Activated gamma-delta T cell treated with Interleukin-2 at 50 U/mL for 16 hours (primary cell): ENCODE results near the gene FAM151A.
"Not testable (repeated sequence)": the region's sequence is repeated elsewhere in the genome, so short reads cannot be mapped to it uniquely, and the experiment has no call there.

ENCODE experiments used
- DNase-seq: peaks from one replicate; pipeline ENCODE4 v3.0.0-alpha.2; 2020

FAM151A gene

DNA sequence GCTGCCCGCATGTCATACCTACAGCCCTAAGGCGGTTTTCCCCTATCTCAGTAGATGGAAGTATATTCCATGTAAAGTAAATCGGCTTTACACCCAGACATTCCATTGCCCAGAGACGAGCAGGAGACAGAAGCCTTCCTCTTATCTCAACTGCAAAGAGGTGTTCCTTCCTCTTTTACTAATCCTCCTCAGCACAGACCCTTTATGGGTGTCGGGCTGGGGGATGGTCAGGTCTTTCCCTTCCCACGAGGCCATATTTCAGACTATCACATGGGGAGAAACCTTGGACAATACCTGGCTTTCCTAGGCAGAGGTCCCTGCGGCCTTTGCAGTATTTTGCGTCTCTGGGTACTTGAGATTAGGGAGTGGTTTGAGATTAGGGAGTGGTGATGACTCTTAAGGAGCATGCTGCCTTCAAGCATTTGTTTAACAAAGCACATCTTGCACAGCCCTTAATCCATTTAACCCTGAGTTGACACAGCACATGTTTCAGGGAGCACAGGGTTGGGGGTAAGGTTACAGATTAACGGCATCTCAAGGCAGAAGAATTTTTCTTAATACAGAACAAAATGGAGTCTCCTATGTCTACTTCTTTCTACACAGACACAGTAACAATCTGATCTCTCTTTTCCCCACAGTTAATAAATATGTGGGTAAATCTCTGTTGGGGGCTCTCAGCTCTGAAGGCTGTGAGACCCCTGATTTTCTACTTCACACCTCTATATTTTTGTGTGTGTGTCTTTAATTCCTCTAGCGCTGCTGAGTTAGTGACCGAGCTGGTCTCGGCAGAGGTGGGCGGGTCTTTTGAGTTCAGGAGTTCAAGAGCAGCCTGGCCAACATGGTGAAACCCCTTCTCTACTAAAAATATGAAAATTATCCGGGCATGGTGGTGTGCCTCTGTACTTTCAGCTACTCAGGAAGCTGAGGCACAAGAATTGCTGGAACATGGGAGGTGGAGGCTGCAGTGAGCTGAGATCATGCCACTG is 13.4 kb upstream of the FAM151A start:
- not testable (repeated sequence) for DNase-seq

DNA sequence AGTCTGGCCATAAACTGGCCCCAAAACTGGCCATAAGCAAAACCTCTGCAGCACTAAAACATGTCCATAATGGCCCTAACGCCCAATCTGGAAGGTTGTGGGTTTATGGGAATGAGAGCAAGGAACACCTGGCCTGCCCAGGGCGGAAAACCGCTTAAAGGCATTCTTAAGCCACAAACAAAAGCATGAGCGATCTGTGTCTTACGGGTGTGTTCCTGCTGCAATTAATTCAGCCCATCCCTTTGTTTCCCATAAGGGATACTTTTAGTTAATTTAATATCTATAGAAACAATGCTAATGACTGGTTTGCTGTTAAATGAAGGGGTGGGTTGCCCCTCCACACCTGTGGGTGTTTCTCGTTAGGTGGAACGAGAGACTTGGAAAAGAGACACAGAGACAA is 12.5 kb upstream of the FAM151A start:
- DNase-seq: not testable (repeated sequence)

- DNase-seq: no peak
These were observed 3.9 kb upstream of the FAM151A start for GRCh38 chr1:54627196-54627595.

DNA sequence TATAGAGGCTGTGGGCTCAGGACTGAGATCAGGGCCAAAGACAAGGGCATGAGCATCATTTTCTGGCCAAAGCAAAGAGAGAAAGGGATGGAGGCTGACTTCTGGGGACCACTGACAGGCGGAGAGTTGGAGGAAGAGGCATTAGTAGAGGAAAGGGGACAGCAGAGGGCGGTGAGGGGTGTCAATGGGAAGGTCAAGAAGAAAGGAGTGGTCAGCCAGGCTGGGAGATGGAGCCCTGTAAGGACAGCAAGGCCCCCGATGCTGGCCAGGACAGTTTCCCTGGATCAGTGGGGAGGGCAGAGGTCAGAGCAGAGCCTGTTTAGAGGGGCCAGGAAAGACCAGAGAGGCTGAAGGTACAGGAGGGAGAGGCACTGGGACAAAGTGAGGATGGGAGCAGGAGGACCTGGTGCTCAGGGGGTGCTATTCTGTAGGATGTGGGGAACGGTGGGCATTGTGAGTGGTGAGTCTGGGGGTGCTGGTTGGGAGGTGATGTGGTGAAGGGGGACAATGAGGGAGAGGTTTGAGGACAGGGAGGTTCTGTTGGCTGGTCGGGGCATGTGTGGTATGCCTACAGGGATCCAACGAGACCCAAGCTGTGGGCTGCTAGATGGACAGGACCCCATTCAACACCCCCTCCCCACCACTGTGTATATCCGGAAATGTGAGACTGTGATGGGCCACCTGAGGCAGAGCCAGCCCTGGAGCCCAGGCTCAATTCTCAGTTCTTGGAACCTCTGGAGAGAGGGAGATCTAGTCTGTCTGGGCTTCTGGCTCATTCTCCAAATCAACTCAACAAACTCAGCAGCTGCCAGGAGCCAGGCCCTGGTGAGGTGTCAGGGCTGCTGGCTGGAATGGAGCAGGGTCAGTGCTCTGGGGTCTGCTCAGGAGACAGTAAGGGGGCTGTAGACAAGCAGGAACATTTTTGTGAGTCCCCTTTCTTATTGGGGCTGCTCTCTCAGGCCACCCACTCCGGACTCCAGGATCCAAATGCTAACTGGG is 1.4 kb upstream of the FAM151A start:
- DNase-seq: no peak

GRCh38 chr1:54619749-54620148 is 3.6 kb downstream of the FAM151A start:
- DNase-seq: no peak

- DNase-seq: no peak
These were observed 7.6 kb downstream of the FAM151A start for GRCh38 chr1:54615531-54616279.

DNA sequence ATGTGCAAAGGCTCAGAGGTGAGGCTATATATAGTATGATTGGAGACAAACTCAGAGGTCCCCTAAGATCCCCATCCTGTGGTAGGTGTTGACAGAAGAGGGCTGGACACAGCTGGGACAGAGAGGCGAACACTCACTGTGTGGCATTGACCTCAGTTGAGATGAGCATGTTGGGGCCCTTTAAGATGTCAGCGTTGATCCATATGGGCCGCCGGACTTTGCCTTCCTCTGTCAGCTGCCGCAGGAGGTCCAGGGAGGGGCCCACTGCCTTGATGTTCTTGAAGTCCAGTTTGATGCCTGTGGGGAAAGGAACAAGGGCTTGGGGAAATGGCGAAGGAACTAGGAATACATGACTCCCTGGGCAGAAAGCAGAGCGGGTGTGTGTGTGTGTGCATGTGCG is 8.8 kb downstream of the FAM151A start:
- DNase-seq: no peak

GRCh38 chr1:54614024-54614423 is 9.3 kb downstream of the FAM151A start:
- no peak for DNase-seq

DNA sequence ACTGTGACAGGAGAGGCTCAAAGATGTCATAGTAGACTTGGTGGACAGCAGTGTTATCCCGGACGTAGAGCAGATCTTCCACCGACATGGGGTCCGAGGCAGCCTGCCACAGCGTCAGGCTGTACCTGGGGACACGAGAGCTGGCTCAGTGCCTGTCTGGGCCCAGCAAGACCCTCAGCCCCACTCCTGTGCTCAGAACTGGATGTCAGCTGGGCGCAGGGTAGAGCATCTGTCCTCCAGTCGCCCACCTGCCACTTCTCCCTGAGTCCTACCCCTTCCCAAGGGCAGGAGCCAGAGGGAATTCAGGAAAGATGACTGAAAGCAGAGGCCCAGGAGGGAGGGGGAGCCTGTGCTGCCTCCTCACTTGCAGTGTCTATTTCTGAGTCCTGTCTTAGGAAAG is 11.7 kb downstream of the FAM151A start:
- no peak for DNase-seq

DNA sequence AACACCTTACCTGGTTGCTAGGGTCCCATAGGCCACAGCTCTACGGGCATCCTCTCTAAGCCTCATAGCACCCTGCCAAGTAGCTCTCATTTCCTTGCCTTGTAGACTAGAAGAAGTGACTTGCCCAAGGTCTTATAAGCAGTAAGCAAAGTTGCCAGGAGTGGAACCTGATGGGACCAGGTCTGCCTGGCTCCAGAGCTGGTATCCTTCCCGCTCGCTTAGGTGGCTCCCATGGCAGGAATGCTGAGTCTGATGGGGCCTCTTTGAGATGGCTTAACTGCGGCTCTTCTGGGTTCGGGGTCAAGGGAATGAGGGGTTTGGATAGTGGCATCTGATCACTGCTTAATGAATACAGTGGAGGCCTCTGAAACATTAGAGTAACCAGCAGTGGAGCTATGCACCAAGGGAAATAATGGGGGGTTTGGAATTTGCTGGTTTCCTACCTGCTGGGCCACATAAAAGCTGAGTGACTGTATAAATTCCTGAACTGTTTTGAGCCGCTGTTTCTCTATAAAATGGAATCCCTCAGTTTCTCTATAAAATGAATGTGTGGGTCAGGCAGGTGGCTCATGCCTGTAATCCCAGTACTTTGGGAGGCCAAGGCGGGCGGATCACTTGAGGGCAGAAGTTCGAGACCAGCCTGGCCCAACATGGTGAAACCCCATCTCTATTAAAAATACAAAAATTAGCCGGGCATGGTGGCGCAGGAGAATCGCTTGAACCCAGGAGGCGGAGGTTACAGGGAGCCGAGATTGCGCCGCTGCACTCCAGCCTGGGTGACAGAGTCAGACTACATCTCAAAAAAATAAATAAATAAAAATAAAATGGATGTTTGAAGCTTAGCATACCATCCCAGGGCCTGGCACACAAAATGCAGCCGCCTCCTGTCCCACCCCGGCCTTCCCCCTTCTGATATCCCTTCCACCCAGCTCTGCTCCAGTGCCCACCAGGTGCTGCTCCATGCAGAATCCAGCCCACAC is 12.4 kb downstream of the FAM151A start:
- no peak for DNase-seq

DNA sequence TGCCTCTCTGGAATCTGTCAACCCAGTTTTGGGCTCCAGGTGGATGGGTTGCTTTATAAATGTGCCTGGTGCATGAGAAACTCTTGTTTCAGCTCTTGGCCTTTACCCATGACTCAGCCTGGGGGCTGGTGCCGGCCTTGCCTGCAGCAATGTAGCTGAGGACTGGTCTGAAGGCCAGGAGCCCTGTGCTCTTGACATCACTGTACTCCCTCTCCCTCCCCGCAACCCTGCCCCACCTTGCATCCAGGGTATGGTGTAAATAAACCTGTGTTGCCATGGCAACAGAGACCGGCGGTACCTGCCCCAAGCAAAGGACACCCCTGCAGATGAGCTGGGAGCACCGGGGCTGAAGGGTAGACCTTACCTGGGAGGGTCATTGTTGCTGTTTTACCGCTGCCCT is 13.3 kb downstream of the FAM151A start:
- DNase-seq: no peak

DNA sequence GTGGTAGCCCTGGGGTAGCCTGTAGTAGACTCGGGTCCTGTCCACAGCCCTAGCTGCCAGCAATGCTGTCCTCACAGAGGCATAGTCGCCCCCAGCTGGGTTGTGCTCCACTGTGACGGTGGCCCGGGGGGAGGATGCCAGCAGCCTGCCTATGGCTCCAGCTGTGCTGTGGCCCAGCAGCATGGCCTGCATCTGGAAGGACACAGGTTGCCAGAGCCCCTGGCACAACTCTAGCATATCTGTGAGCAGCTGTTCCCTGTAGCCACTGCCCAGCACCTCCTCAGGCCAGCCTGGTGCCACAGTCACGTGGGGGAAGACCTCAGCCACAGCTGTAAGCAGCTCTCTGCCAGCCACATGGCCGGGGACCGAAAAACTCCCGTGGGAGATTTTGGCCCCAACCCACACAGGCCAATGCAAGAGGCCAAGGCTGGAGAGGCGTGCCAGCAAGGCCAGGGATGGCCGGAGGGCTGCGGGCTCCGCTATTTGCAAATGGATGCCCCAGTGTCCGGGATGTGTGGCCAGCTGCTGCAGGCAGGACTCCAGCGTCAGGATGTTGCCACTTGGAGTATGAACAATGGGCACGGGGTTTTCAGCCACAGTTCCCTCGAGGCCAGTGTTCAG is 13.9 kb downstream of the FAM151A start:
- DNase-seq: no peak

- no peak for DNase-seq
These were observed 14.6 kb downstream of the FAM151A start for GRCh38 chr1:54608566-54609230.

- DNase-seq: no peak
These were observed 15.3 kb downstream of the FAM151A start for GRCh38 chr1:54607821-54608565.

DNA sequence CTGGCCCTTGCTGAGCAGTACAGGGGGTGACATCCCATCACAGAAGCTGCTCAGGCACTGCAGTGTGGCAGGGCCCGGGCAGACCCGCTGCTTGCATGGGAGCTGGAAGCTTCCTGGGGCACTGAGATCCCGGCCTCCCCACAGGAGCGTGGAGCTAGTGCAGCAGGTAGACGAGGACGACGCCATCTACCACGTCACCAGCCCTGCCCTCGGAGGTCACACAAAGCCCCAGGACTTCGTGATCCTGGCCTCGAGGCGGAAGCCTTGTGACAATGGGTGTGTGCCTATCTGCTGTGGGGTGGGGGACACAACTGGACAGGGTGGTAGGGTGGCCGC is 16.4 kb downstream of the FAM151A start:
- no peak for DNase-seq

DNA sequence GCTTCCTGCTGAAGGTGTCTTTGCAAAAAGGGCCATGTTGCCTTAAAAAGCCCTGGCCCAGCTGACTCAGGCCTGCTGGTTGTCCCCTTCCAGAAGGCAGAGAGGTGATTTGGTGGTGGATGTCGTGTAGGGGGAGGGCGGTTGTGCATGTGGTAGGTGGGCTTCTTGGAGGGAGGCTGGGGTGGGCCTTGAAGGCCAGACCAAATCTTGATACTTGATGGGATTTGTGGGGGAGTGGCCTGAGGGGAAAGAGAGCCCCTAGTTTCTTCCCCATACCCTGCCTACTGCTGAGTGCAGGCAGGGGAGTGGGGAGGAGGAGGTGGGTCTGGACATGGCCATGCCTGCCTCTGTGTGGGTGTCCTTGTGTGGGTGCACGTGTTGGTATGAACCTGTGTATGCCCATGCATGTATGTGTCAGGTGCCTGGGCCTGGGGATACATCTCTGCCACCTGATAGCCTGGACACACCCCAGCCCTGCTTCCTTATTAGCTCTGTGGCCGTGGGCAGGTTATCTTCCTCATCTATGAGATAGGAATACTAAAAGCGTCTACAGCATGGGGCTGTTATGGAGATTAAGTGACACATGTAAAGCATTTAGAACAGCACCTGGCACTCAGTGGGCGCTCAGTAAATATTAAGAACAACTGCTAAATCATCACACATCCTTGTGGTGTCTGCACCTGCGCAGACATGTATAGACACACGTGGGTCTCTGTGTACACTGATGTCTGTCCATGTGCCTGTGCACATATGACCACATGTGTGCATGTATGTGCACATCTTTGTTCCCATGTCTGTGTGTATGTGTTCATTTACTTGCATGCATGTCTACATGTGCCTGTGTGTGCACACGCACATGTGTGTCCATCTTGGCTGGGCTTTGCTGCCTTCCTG is 17.0 kb downstream of the FAM151A start:
- no peak for DNase-seq

DNA sequence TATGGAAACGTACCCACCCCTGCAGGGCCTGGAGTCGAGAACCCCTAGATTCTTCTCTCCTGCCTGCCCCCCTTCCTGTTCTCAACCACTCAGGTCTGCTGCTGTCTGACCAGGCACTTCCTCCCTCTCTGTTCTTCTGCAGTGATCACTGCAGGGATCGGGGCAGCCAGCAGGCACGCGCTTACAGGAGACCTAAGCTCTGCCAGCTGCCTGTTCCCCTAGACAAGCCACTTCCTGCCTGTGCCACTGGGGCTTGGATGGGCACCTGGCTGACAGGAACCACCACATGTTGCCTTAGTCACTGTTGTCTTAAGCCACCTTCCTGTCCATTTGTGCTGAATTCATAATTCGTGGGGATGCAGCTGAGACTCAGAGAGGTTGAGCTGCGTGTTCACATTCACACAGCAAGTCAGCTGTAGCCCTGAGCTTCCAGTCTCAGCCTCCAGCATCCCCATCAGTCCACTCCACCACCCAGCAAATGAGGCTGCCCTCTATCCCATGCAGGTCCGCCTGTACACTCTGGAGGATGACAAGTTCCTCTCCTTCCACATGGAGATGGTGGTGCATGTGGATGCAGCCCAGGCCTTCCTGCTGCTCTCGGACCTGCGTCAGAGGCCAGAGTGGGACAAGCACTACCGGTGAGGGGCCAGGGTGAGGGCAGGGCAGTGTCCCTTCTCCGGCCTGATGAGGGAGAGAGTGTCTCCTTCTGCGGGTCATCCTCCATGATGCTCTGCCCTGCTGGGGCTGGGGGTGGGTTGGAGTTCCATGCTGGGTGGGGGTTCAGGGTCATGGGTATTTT is 18.6 kb downstream of the FAM151A start:
- peak; percentile 38 for DNase-seq

GRCh38 chr1:54604051-54604450 is 19.3 kb downstream of the FAM151A start:
- no peak for DNase-seq
